NCI-H146 treated with DMSO at 0.1 percent for 48 hours (cell line): ENCODE measurements around the gene CTBS.
"Not testable (repeated sequence)": the region's sequence is repeated elsewhere in the genome, so short reads cannot be mapped to it uniquely, and the experiment has no call there.

Source experiments
- DNase-seq: peaks from one replicate; lab custom pipeline; 2025; ENCODE audit not compliant: unreplicated experiment; lab: John Stamatoyannopoulos, UW

The CTBS gene

GRCh38 chr1:84587099-84587498 lies 12.9 kb upstream of the CTBS start:
- no peak for DNase-seq

- no peak for DNase-seq
Measured at GRCh38 chr1:84585803-84586202, 11.6 kb upstream of the CTBS start.

DNA sequence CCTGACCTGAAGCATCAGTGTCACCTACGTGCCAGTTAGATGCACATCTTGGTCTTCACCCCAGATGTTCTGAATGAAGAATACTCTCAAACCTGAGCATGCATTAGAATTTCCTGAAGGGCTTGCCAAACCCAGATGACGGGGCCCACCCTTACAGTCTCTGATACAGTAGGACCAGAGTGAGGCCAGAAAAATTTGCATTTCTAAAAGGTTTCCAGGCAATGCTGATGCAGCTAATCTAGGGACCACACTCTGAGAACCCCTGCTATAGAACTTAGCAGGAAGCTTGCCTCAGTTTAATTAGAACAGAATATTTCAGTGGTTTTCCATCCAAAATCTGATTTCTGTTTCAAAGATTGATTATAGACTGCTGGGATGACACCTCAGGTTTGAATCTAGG lies 9.9 kb upstream of the CTBS start:
- no peak for DNase-seq

GRCh38 chr1:84583648-84584047 lies 9.4 kb upstream of the CTBS start:
- DNase-seq: no peak

DNA sequence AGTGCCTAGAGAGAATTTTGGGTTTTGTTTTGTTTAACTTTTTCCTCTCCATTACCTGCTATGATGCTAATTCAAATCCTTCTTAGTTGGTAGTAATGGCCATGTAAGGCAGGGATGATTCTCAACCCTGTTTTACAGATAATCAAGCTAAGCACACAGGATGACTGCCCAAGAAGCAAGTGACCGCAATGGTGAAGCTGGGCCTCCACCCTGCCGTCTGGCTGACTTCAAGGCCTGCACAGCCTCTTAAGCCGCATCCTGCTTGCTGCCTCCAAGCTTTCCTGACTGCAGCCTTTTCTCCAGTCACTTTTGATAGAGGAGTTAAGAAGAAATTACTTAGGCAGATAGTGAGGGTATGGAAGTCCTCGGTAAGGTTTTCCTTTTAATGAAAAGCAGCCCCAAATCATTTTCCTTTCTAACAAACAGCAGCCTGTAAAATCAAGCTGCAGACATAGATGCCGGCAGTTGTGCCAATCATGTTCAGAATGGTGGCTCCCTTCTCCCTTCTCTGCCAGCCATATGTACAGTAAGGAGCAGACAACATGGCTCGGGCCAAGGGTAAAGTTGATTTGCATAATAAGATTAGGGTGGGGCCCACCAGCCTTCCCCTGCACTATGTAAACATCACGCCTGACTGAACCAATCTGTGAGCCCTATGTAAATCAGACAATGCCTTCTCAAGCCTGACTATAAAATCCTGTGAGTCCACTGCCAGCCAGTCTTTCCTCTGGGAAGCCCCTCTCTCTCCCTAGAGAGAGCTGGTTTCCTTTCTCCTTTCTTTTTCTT lies 8.8 kb upstream of the CTBS start:
- peak; percentile 5 for DNase-seq

GRCh38 chr1:84581648-84582047 lies 7.4 kb upstream of the CTBS start:
- no peak for DNase-seq

DNA sequence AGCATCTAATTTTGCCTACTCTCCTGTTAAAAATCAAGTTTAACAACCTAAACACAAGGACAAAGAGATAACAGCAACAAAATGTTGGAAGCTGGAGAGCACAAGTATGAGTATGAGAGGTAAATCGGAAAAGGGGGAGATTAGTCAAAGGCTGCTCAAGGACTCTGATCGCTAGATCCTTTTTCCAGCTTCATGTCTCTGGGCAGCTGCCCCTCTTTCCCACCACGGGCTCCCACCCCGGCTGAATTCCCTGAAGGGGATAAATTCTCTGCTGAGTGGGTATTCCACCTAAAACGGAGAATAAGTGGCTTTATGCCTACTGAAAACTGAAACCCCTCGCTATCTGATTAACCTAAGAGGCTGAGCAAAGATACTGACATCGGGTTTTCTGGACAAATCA lies 696 bp upstream of the CTBS start:
- DNase-seq: no peak

DNA sequence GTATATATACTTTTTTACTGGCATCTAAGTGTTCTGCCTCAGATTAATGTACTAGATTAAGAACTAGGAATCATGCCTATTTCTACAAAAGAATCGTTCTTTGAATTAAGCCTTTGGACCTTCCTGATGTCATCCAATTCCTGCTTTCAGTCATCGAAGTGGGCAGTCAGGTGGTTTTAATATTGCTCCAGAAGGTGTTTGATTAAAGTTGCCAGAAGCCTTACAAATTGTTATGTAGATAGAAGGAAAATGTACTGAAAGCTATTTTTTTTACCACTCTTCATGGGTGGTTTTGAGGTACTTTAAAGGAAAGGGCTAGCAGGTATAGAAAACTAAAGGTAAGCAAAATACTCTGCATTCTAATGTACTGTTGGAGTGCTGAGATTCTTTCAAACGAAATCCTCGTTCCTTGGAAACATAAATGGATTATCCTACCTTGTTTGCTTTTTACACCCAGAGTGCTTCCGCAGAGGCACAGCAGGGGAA lies 716 bp downstream of the CTBS start:
- DNase-seq: no peak

GRCh38 chr1:84571150-84571535 lies 3.1 kb downstream of the CTBS start:
- no peak for DNase-seq

DNA sequence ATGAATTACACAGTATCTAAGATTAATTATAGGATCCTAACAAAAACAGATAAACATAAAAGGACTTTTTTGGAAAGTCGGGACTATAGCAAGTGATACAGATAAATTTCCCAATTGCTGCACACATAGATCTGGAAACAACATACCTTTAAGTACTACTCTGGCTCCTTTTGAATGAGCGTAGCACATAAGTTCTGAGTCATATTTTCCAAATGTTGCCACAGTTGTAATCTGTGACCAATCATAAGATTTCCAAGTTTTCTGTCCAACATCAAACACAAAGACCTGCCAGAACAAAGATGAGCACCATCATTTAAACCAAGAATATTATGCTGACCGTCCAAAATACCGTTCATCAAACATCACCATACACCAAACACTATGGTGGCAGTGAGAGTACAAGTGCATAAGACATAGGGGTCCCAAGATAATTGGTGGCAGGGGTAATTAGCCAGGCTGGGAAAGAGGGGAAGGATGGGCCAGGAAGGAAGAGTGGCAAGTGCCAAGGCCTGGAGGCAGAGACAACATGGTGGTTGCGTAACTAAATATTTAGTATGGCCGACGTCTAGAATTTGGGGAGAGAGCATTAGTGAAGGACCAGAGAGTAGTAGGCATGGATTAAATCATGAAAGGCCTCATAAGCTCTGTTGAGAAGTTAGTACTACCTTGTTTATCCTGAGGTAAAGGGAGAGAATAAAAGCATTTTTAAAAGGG lies 3.6 kb downstream of the CTBS start:
- DNase-seq: no peak

GRCh38 chr1:84569216-84569615 lies 5.0 kb downstream of the CTBS start:
- no peak for DNase-seq

GRCh38 chr1:84550826-84551225 lies 23.4 kb downstream of the CTBS start:
- DNase-seq: no peak

- no peak for DNase-seq
Measured at GRCh38 chr1:84541679-84542078, 32.6 kb downstream of the CTBS start.

- DNase-seq: no peak
Measured at GRCh38 chr1:84540759-84541158, 33.5 kb downstream of the CTBS start.

- DNase-seq: no peak
Measured at GRCh38 chr1:84539972-84540371, 34.3 kb downstream of the CTBS start.

DNA sequence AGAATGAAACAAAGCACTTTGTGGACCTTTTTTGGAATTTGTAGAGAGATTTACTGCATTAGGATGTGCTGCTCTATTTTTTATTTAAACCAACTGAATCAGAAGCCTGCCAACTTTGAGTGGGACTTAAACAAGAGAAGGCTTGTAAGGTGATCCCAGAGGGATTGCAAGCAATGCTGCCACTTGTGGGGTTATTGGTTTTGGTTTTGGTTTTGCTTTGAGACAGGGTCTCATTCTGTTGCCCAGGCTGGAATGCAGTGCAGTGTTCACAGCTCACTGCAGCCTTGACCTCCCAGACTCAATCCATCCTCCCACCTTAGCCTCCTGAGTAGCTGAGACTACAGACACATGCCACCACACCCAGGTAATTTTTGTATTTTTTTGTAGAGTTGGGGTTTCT lies 35.6 kb downstream of the CTBS start:
- DNase-seq: no peak

GRCh38 chr1:84525779-84526178 lies 48.5 kb downstream of the CTBS start:
- DNase-seq: no peak

- no peak for DNase-seq
Measured at GRCh38 chr1:84524590-84524989, 49.6 kb downstream of the CTBS start.

DNA sequence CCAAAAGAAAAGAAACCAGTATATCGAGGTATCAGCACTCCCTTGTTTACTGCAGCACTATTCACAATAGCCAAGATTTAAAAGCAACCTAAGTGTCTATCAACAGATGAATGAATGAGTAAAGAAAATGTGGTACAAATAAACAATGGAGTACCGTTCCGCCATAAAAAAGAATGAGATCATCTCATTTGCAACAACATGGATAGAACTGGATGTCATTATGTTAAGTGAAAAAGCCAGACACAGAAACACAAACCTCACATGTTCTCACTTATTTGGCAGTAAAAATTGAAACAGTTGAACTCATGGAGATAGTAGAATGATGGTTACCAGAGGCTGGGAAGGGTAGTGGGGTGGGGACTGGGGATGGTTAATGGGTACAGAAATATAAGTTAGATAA lies 63.6 kb downstream of the CTBS start:
- DNase-seq: no peak

DNA sequence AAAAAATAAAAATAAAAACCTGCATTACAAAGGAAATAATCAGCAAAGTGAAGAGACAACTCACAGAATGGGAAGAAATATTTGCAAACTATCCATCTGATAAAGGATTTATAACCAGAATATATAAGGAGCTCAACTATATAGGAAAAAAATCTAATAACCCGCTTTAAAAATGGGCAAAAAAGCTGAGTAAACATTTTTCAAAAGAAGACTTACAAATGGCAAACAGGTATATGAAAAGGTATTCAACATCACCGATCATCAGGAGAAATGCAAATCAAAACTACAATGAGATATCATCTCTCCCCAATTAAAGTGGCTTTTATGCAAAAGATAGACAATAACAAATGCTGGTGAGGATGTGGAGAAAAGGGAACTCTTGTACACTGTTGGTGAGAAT lies 64.1 kb downstream of the CTBS start:
- no peak for DNase-seq

GRCh38 chr1:84509029-84509428 lies 65.2 kb downstream of the CTBS start:
- no peak for DNase-seq

GRCh38 chr1:84508510-84508909 lies 65.7 kb downstream of the CTBS start:
- DNase-seq: no peak

DNA sequence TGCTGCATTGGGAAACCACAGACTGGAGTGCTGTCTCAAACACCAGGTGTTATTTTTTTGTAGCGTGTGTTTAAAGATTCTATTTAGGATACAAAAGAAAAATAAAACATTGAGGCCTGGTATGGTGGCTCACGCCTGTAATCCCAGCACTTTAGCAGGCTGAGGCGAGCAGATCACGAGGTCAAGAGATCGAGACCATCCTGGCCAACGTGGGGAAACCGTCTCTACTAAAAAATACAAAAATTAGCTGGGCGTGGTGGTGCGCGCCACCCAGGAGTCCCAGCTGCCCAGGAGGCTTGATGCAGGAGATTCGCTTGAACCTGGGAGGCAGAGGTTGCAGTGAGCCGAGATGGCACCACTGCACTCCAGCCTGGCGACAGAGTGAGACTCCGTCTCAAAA lies 66.4 kb downstream of the CTBS start:
- not testable (repeated sequence) for DNase-seq
